Panc1 (cell line): ENCODE data around the gene NDUFA11. TPM values are rescaled to one million over a fixed set of nuclear protein-coding genes. Genes with fewer than 3 reads are reported as not detected.

Source experiments
- ATAC-seq: fragments of 200-7000 bp; cut with Tn5 transposase; 2 replicates; pipeline ENCODE4 v1.9.1; 2020; ENCODE audit warnings: mild to moderate bottlenecking, moderate library complexity
- BruUV-seq: library from RNA; stranded (reverse); fragments of 400-500 nt; replicated peaks from 2 replicates; lab custom pipeline; 2021; lab: Mats Ljungman, UMichigan
- CTCF ChIA-PET: fragments of 300-600 bp; sonication (Branson Sonifier 250); formaldehyde crosslinking; loops from one replicate; lab custom pipeline; 2022; ENCODE audit warnings: antibody characterized with exemption; lab: Charles Lee
- POLR2A ChIA-PET: fragments of 300-600 bp; sonication (Branson Sonifier 250); formaldehyde crosslinking; loops from one replicate; lab custom pipeline; 2022; ENCODE audit warnings: antibody characterized with exemption; lab: Charles Lee
- DNase-seq: peaks from one replicate; pipeline ENCODE4 v3.0.0-alpha.2; 2010; ENCODE audit warnings: low read depth, low spot score
- H3K27ac ChIP-seq: 2 replicates; pipeline ENCODE4 v1.5.1; 2011; ENCODE audit warnings: mild to moderate bottlenecking, low read length, inconsistent platforms
- H3K27me3 ChIP-seq: fragments of 200-500 bp; sonication (Bioruptor generic); 2 replicates; pipeline ENCODE4 v1.6.0; 2014; ENCODE audit warnings: low read length, inconsistent platforms; ENCODE audit not compliant: control insufficient read depth, insufficient read depth
- H3K36me3 ChIP-seq: fragments of 200-500 bp; sonication (Bioruptor generic); 2 replicates; pipeline ENCODE4 v1.5.1; 2014; ENCODE audit warnings: inconsistent platforms, mild to moderate bottlenecking, low read length, moderate library complexity; ENCODE audit not compliant: control insufficient read depth, insufficient read depth
- H3K4me1 ChIP-seq: 2 replicates; pipeline ENCODE4 v1.5.1; 2011; ENCODE audit warnings: inconsistent platforms, mild to moderate bottlenecking, low read length, moderate library complexity; ENCODE audit not compliant: control insufficient read depth, insufficient read depth
- H3K4me3 ChIP-seq, 2 experiments: 2 replicates each; pipeline ENCODE4 v1.5.1; 2011 to 2012; ENCODE audit warnings: low read depth in 2 of 2, low read length in 2 of 2, mild to moderate bottlenecking in 2 of 2, inconsistent platforms in 1 of 2, moderate library complexity in 1 of 2
- H3K9me3 ChIP-seq: fragments of 200-500 bp; sonication (Bioruptor generic); 2 replicates; pipeline ENCODE4 v1.5.1; 2014; ENCODE audit warnings: low read depth, mild to moderate bottlenecking, inconsistent platforms, low read length, moderate library complexity; ENCODE audit not compliant: control insufficient read depth, insufficient read depth
- CTCF ChIP-seq: fragments of 450-650 bp; IDR thresholded peaks from 2 replicates; pipeline ENCODE4 v1.5.1; 2017; ENCODE audit warnings: mild to moderate bottlenecking
- POLR2AphosphoS5 ChIP-seq: IDR thresholded peaks from 2 replicates; pipeline ENCODE4 v1.6.1; 2012; ENCODE audit warnings: mild to moderate bottlenecking, low read depth, low read length, moderate library complexity
- REST ChIP-seq, 2 experiments: IDR thresholded peaks; 2 replicates each; pipeline ENCODE4 v1.6.1; 2011 to 2012; ENCODE audit warnings: low read depth in 2 of 2, control low read depth in 1 of 2, low read length in 1 of 2, mild to moderate bottlenecking in 1 of 2, moderate library complexity in 1 of 2; ENCODE audit not compliant: insufficient read depth in 1 of 2
- SIN3A ChIP-seq: IDR thresholded peaks from 2 replicates; pipeline ENCODE4 v1.6.1; 2012; ENCODE audit warnings: low read depth, mild to moderate bottlenecking, low read length, moderate library complexity, borderline replicate concordance; ENCODE audit not compliant: insufficient read depth
- TCF7L2 ChIP-seq: IDR thresholded peaks from 2 replicates; pipeline ENCODE4 v1.6.1; 2011; ENCODE audit warnings: mild to moderate bottlenecking, low read depth, low read length, inconsistent platforms
- in situ Hi-C: cut with HindIII; loops from 2 replicates; pipeline ENCODE4 v1.10.0; 2016; ENCODE audit warnings: low sequenced_read_pairs, low pct_unique_long_range_greater_than_20kb
- intact Hi-C: fragments of 100-400 bp; cut with micrococcal nuclease; formaldehyde crosslinking; loops from one replicate; pipeline ENCODE4 v1.10.0; 2022; ENCODE audit not compliant: unreplicated experiment
- total RNA-seq: library from RNA; stranded (reverse); gene quantifications from one replicate; pipeline ENCODE4 v1.2.1, GENCODE V29; 2021; ENCODE audit not compliant: unreplicated experiment

The NDUFA11 gene
- total RNA-seq, 1 experiment from 2014 or later = 242 TPM

GRCh38 chr19:5867201-5868136 is 36.1 kb downstream of the NDUFA11 start:
- in situ Hi-C loops = no loop called here
- no peaks in the 10 kb centered on the region for H3K27me3 ChIP-seq

GRCh38 chr19:5865772-5866171 is 37.8 kb downstream of the NDUFA11 start:
- no peak for DNase-seq
- Histone ChIP-seq H3K4me3 (no peak overlapping the region), H3K4me1 (no peaks in the 10 kb centered on the region), H3K9me3 (no peaks in the 10 kb centered on the region), H3K27ac (no peak overlapping the region), H3K27me3 (no peaks in the 10 kb centered on the region), H3K36me3 (no peaks in the 10 kb centered on the region)
- ChIA-PET POLR2A (no interaction called here), CTCF (no interaction called here)
- in situ Hi-C loops (no loop called here), intact Hi-C loops (no loop called here)
- BruUV-seq = no TSS peak
- ATAC-seq = no peak
- TF ChIP-seq REST (IDR thresholded peaks at IDR 0.05; ENCODE audit: insufficient read depth in 1 of 2, low read depth in 2 of 2, low read length in 1 of 2) (no peak), POLR2AphosphoS5 (no peak), CTCF (no peak), SIN3A (no peak)

More at GRCh38 chr19:5867201-5868136, 36.1 kb downstream of the NDUFA11 start:
- POLR2A ChIA-PET = no interaction called here
- no peak overlapping the region for H3K27ac ChIP-seq
- ATAC-seq = peak; percentile 11; the same call in 1 of the 2 replicates
- TF ChIP-seq TCF7L2 (no peak), SIN3A (no peak), REST (IDR thresholded peaks at IDR 0.05; ENCODE audit: insufficient read depth in 1 of 2, low read depth in 2 of 2, low read length in 1 of 2) (no peak), CTCF (no peak), POLR2AphosphoS5 (no peak)
- CTCF ChIA-PET = no interaction called here
- no peak overlapping the region for H3K4me3 ChIP-seq
- no peaks in the 10 kb centered on the region for H3K9me3 ChIP-seq
- H3K36me3 ChIP-seq = no peaks in the 10 kb centered on the region
- no TSS peak for BruUV-seq
- no peak for DNase-seq
- H3K4me1 ChIP-seq = no peaks in the 10 kb centered on the region
- intact Hi-C loops = no loop called here
